HepG2 (cell line): ENCODE results near the gene GALNT16.

Experiments used
- FOXO1 ChIP-seq: sonication (generic); formaldehyde crosslinking; IDR thresholded peaks from 2 replicates; pipeline ENCODE4 v1.4.0; 2020; ENCODE audit warnings: missing genetic modification reagents
- HDAC1 ChIP-seq: sonication (generic); formaldehyde crosslinking; IDR thresholded peaks from 2 replicates; pipeline ENCODE4 v1.5.1; 2020; ENCODE audit warnings: mild to moderate bottlenecking, missing genetic modification reagents
- ZFP36 ChIP-seq: fragments of 150-350 bp; IDR thresholded peaks from 2 replicates; pipeline ENCODE4 v1.6.1; 2018; ENCODE audit warnings: borderline replicate concordance, low read length, low read depth; ENCODE audit not compliant: partially characterized antibody
- TF ChIP-seq, protein P1 (sequence below): sonication (generic); formaldehyde crosslinking; conservative IDR thresholded peaks from 2 replicates; pipeline ENCODE4 v1.4.0; 2020; ENCODE audit warnings: missing genetic modification reagents
- TF ChIP-seq, protein P2 (sequence below), 2 experiments: sonication (generic) in 1 of 2; formaldehyde crosslinking in 1 of 2; IDR thresholded peaks; 2 replicates each; pipeline versions ENCODE4 v1.4.0 to v1.6.1; 2018 to 2020; ENCODE audit warnings: missing genetic modification reagents in 2 of 2, borderline replicate concordance in 1 of 2, low read depth in 1 of 2, mild to moderate bottlenecking in 1 of 2, missing biosample characterization in 1 of 2

DNA sequence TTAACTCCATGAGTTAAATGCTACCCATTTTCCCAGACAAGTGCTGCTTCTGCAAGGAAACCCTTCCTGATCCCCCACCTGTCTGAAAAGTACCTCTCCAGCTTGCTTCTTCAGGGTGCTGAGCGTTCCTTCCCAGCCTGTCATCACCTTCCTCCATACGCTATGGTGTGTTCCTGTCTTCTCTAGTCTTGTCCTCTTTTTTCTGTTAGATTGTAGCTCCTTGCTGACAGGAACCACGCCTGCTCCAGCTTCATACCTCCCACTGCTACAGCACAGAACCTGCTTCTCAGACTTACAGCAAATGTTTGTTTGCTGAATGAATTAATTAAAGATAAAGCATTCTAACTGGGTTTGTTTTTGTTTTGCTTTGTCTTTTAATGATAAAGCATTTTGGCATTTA is 99.0 kb downstream of the GALNT16 start:
- TF ChIP-seq, protein P1, sequence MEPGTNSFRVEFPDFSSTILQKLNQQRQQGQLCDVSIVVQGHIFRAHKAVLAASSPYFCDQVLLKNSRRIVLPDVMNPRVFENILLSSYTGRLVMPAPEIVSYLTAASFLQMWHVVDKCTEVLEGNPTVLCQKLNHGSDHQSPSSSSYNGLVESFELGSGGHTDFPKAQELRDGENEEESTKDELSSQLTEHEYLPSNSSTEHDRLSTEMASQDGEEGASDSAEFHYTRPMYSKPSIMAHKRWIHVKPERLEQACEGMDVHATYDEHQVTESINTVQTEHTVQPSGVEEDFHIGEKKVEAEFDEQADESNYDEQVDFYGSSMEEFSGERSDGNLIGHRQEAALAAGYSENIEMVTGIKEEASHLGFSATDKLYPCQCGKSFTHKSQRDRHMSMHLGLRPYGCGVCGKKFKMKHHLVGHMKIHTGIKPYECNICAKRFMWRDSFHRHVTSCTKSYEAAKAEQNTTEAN (CRISPR knock-in tag): no peak
- TF ChIP-seq HDAC1 (CRISPR knock-in tag): no peak
- TF ChIP-seq FOXO1: no peak
- TF ChIP-seq ZFP36: no peak
- TF ChIP-seq, protein P2, sequence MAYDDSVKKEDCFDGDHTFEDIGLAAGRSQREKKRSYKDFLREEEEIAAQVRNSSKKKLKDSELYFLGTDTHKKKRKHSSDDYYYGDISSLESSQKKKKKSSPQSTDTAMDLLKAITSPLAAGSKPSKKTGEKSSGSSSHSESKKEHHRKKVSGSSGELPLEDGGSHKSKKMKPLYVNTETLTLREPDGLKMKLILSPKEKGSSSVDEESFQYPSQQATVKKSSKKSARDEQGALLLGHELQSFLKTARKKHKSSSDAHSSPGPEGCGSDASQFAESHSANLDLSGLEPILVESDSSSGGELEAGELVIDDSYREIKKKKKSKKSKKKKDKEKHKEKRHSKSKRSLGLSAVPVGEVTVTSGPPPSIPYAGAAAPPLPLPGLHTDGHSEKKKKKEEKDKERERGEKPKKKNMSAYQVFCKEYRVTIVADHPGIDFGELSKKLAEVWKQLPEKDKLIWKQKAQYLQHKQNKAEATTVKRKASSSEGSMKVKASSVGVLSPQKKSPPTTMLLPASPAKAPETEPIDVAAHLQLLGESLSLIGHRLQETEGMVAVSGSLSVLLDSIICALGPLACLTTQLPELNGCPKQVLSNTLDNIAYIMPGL (CRISPR knock-in tag; IDR thresholded peaks at IDR 0.05; ENCODE audit: borderline replicate concordance in 1 of 2, low read depth in 1 of 2): no peak
